ENCODE results near the gene PAFAH1B1.

DNA sequence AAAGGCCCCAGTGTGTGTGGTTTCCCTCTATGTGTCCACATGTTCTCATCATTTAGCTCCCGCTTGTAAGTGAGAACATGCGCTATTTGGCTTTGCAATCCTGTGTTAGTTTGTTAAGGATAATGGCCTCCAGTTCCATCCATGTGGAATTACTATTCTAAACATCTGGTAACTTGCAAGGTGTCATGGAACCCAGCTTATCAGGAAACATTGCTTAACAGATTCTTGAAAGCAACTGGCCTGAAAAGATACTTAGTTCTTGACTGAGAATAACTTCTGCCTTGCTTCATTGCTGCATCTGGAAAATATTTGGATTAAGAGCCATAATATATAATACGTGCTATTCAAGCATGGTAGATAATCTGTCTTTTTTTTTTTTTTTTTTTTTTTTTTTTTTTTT lies 27.8 kb downstream of the PAFAH1B1 start:
- TF ChIP-seq, protein P1, sequence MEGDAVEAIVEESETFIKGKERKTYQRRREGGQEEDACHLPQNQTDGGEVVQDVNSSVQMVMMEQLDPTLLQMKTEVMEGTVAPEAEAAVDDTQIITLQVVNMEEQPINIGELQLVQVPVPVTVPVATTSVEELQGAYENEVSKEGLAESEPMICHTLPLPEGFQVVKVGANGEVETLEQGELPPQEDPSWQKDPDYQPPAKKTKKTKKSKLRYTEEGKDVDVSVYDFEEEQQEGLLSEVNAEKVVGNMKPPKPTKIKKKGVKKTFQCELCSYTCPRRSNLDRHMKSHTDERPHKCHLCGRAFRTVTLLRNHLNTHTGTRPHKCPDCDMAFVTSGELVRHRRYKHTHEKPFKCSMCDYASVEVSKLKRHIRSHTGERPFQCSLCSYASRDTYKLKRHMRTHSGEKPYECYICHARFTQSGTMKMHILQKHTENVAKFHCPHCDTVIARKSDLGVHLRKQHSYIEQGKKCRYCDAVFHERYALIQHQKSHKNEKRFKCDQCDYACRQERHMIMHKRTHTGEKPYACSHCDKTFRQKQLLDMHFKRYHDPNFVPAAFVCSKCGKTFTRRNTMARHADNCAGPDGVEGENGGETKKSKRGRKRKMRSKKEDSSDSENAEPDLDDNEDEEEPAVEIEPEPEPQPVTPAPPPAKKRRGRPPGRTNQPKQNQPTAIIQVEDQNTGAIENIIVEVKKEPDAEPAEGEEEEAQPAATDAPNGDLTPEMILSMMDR (IDR thresholded peaks at IDR 0.05): no peak
- TF ChIP-seq POLR2A (IDR thresholded peaks at IDR 0.05): no peak
